Stimulated activated CD8-positive, alpha-beta memory T cell treated with anti-CD3 and anti-CD28 coated beads, Interleukin-4, amount 100 ng/mL, for 24 hours (primary cell): ENCODE measurements around the gene ZFPM1.
"Not testable (repeated sequence)": the region's sequence is repeated elsewhere in the genome, so short reads cannot be mapped to it uniquely, and the experiment has no call there.

Source experiments
- DNase-seq: peaks from one replicate; pipeline ENCODE4 v3.0.0-alpha.2; 2020; ENCODE audit warnings: low read depth

ZFPM1 gene

GRCh38 chr16:88464447-88465318 lies 11.6 kb downstream of the ZFPM1 start:
- DNase-seq, result no peak

GRCh38 chr16:88465387-88465983 lies 12.4 kb downstream of the ZFPM1 start:
- no peak for DNase-seq

GRCh38 chr16:88466175-88466862 lies 13.2 kb downstream of the ZFPM1 start:
- DNase-seq, result no peak

DNA sequence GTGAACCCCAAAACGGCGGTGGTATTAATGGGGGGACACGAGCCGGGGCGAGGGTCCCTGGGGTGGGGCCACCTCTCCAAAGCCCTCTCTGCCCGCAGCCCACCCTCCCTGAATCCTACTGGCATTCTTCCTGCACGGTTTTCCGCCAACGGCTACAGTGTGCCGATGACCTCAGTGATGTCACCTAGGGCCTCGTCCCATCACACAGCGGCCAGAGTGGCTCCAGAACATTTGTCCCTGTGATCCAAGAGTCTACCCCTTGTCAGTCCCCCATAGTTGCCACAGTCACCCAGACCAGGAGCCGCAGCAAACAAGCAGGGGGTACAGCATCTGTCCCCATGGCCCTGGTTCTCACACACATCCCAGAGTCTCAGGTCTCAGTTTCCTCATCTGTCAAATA lies 13.9 kb downstream of the ZFPM1 start:
- DNase-seq, result no peak

- no peak for DNase-seq
Observed at GRCh38 chr16:88467541-88467944, 14.5 kb downstream of the ZFPM1 start.

DNA sequence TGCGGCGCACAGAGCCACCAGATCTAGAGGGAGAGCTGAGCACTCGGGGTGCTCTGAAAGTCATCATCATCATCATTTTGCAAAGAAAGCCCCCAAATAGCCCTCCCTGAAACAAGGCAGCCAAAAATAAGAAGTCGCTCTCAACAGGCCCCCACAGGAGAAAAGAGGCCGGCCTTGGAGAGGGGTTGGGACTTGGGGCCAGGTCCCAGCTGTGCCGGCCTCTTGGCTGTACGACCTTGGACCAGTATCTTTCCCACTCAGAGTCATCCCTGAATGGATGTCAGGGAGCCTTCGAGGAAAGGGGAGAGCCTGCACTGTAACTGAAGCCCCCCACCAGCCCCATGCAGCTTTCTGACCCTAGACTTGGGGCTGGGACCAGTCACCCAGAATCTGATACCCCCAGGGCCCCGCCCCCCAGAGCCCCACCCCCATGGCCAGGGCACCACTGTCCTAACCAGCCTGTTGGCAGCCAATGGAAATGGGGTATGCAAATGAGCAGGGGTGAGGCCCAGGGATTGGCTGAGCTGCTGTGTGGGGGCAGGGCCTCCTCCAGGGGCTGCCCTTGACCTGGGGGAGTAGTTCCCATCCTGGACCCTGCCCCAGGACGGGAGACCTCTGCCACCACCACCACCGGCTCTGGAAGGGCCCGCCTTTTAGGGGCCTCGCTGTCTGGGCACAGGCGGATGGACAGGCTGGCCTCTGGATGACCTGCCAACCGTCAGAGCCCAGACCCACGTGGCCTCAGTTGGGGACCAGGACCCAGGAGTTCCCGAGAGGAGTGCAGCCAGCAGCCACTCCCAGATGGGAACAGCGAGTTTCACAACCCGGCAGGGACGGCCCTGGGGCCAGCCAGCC lies 15.4 kb downstream of the ZFPM1 start:
- DNase-seq, result no peak

- DNase-seq, result no peak
Observed at GRCh38 chr16:88469615-88470395, 16.7 kb downstream of the ZFPM1 start.

GRCh38 chr16:88470396-88470680 lies 17.3 kb downstream of the ZFPM1 start:
- not testable (repeated sequence) for DNase-seq

GRCh38 chr16:88470696-88471095 lies 17.6 kb downstream of the ZFPM1 start:
- not testable (repeated sequence) for DNase-seq

DNA sequence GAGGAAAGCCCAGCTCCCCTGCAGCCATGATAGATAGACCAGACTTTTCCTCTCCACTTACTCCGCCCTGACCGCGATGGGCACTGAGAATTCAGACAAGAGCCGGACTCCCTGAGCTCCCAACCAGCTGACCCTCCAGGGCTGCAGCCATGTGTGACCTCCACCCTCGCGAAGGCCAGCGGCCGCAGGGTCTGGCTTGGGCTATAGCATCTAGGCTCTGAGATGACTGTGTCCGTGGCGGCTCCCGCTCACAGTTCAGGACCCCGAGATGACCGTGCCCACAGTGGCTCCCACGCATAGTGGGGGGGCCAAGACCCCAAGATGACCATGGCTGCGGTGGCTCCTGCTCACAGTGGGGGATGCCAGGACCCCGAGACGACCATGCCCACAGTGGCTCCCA lies 18.0 kb downstream of the ZFPM1 start:
- no peak for DNase-seq

DNA sequence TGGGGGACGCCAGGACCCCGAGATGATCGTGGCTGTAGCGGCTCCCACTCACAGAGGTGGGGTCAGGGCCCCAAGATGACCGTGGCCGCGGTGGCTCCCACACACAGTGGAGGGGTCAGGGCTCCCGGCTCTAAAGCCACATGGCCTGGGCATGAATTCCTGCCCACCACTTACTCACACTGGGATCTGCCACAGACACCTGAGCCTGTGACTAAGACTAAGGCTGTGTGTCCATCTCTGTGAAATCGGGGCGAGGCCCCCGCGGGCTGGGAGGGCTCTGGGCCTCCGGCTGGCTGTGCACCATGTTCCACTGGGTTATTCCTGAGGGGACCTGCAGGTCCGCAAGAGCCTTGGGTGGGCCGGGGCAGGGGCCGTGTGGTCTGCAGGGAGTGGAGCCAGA lies 18.5 kb downstream of the ZFPM1 start:
- no peak for DNase-seq

DNA sequence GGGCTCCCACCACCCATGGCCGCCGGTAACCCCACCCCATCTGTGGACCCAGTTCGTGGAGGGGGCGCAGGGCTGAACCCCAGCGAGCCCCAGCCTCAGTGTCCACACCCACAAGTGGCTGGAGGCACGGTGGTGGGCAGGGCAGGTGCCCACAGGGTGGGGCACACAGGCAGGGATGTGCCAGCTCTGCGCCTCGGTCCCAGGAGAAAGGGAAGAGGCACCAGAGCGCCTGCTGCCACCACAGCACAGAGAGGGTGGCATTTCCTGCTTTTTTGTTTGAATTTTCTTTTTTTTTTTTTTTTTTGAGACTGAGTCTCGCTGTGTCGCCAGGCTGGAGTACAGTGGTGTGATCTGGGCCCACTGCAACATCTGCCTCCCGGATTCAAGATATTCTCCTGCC lies 19.0 kb downstream of the ZFPM1 start:
- no peak for DNase-seq

- DNase-seq, result no peak
Observed at GRCh38 chr16:88472637-88473205, 19.6 kb downstream of the ZFPM1 start.

GRCh38 chr16:88473666-88474534 lies 20.8 kb downstream of the ZFPM1 start:
- DNase-seq, result no peak

DNA sequence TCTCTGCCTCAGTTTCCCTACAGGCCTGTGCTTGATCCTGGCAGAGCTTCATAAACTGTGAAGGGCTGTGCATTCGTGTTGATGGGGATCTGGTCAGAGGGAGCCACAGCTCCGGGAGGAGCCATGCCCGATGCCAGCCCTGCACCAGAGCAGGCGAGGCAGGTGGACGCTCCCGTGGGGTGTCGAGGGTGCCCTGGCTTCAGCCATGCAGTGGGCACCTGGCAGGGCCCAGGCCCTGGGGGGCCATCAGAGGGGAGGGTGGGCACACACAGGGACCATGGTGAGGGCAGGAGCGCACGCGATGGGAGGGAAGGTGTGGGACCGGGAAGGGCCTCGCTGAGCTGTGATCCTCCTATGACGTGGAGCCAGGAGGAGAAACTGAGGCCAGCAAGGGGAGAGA lies 22.0 kb downstream of the ZFPM1 start:
- DNase-seq, result no peak

DNA sequence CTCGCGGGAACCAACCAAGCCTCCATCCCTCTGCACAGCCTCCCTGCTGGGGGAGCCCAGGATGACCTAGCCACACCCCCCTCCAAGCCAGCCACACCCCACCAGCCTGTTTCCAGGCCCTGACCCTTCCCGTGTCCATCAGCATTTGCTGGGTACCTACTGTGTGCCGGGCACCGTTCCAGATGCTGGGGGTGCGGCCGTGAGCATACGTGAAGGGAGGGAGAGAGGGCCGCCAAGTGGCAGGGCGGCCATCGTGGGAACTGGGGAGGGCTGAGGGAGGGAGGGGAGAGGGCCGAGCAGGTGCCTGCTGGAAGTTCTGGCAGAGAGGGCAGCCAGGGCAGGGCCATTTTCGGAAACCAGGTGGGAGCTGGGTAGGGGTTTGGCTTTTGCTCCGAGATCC lies 23.1 kb downstream of the ZFPM1 start:
- no peak for DNase-seq

DNA sequence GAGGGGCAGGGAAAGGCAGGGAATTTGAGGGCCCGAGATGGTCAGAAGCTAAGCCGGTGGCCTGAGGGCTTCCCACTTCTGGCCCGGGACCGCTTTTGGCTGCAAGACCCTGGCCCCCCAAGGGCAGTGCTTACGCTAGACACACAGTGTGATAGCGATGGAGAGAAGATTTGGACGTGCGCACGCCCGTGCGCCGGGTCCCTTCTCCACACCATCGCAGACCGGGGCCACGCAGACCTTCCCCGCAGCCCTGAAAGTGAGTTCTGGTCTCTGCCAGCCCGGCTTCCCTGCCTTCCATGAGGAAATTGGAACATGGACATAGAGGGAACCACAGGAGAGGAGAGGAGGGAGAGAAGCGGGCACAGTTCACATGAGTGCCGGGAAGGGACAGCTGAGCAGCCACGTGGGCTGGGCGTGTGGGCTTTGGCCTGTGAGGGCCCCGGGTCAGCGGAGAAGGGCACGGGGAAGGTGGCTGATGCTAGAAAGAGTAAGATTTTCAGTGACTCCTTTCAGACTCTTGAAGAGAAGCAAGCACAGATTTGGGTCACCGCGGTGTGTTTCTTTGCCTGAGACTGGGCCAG lies 23.8 kb downstream of the ZFPM1 start:
- no peak for DNase-seq

- peak; percentile 24 for DNase-seq
Observed at GRCh38 chr16:88477631-88478519, 24.8 kb downstream of the ZFPM1 start.
